GM18870 (cell line): ENCODE results near the gene CCDC174.

Experiments used
- ATAC-seq: cut with Tn5 transposase; IDR thresholded peaks from one replicate; pipeline ENCODE4 v1.9.1; 2021; ENCODE audit warnings: moderate library complexity; ENCODE audit not compliant: unreplicated experiment

CCDC174 gene

GRCh38 chr3:14624498-14624897 lies 27.1 kb upstream of the CCDC174 start:
- no peak for ATAC-seq

DNA sequence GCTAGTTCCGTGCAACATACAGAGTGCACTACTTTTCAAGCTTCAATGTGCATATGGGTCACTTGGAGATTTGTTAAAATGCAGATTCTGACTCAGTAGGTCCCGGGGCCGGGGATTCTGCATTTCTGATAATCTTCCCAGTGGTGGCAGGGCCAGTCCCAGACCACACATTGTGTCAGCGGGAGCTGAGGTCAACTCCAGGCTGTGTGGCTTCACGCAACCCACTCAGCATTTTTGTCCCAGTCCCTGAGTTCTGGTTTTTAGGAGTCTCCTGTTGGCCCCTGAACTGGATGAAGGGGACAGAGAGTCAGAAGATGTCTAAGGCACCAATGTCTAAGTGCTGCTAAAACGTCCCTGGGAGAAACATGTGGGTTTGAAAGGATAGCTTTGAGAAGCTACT lies 26.1 kb upstream of the CCDC174 start:
- ATAC-seq, result no peak

GRCh38 chr3:14627815-14628214 lies 23.7 kb upstream of the CCDC174 start:
- ATAC-seq, result no peak

GRCh38 chr3:14628406-14628805 lies 23.2 kb upstream of the CCDC174 start:
- no peak for ATAC-seq

- no peak for ATAC-seq
Measured at GRCh38 chr3:14630404-14631100, 21.0 kb upstream of the CCDC174 start.

DNA sequence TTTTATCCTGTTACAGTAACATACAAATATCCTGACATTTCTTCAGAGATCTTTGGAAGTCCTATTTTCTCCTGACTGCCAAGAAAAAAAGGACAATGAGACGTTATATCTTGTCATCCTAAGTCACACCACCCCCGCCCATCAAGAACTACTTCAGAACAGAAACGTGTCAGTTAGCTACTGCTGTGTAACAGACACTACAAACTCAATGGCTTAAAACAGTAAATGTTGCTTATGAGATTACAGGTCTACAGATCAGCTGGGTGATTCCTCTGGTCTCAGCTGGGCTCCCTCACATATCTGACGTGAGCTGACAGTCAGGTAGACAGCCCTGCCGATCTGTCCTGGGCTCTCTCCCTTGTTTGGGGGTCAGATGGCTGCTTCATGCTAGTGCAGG lies 20.5 kb upstream of the CCDC174 start:
- ATAC-seq, result no peak

GRCh38 chr3:14631687-14632441 lies 19.7 kb upstream of the CCDC174 start:
- no peak for ATAC-seq

- ATAC-seq, result no peak
Measured at GRCh38 chr3:14632442-14632930, 19.1 kb upstream of the CCDC174 start.

GRCh38 chr3:14633417-14633816 lies 18.1 kb upstream of the CCDC174 start:
- no peak for ATAC-seq

DNA sequence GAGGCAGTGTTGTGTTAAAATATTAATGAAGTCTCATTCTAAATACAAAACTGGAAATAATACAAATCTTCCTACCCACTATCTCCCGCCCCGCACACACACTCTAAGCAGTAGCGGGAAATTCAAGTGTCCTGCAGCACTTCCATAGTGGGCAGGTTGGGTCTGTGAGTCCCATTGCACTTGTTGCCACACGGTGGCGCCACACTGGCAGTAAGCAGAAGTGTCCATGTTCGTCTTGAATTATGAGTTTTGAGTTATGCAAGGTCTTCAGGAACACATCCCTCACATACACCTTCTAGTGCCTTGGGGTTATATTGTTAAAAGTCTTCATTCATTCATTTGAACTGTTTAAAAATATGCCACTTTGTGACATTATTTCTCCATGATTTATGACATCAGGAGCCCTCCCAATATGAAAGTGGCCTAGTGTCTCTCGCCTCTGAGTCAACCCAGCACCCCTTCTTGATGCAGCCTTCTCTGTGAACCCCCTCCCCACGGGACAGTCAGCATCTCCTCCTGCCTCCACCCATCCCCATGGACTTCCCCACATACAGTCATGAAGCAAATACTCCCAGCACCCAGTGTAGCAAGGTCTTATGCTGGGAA lies 17.6 kb upstream of the CCDC174 start:
- no peak for ATAC-seq

GRCh38 chr3:14634763-14635400 lies 16.7 kb upstream of the CCDC174 start:
- ATAC-seq, result no peak

DNA sequence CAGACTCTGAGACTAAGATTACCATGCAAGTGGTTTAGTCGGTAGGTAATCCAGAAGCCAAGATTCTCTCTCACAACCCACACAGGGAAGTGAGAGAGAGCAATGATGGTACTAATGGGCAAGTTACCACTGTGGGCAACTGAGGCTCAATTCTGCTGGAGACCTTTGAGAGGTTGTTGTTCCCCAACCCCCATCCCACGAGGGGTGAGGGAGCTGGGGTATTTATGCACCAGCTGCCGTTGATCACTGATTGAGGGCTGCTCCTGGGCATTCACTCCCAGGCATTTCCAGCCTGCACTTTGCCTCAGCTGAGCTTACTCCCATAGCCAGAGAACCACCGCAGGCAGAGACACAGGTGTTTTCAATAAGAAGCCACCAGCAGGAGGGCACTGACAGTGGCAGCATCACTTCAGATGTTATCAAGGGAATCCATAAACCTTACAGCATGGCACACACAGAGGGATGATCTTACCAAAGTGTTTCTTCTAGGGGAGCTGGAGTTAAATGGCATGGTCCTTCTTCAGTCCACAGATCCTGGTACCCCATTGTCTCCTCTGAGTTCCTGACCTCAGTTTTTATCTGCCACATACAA lies 15.0 kb upstream of the CCDC174 start:
- ATAC-seq, result no peak

DNA sequence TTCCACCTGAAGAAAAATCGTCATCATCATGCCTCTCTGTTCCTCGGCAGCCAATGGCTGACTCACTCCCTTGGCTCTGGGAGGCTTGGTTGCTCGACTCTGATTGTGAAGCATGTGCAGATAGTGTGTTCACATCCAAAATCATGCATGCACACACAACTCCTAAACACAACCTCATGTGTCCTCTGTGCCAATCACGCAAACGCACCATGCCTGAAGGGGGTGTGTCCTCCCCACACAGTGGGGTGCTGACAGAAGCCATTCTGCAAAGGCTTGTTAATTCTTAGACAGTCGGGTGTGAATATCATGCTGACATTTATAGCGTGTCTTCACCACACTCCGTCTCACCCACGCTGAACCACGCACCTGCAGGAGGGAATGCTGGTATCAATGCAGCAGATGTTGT lies 11.4 kb upstream of the CCDC174 start:
- no peak for ATAC-seq

- ATAC-seq, result no peak
Measured at GRCh38 chr3:14640734-14641133, 10.8 kb upstream of the CCDC174 start.

- no peak for ATAC-seq
Measured at GRCh38 chr3:14641346-14641745, 10.2 kb upstream of the CCDC174 start.

DNA sequence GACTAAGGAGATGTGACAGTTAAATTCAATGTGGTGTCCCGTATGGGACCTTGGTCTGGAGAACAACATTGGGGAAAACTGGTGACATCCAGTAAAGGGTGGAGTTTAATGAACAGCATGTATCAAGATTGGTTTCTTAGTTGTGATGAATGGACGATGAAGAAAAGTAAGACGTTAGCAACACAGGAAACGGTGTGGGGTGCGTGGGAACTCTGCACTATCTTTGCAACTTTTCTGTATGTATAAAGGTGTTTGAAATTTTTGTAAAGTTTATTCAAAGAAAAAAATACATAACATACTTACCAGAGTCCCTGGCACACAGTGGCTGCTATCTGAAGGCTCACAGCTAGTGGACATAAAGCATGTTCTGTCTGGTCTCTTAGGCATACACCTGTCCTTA lies 6.1 kb upstream of the CCDC174 start:
- ATAC-seq, result no peak

DNA sequence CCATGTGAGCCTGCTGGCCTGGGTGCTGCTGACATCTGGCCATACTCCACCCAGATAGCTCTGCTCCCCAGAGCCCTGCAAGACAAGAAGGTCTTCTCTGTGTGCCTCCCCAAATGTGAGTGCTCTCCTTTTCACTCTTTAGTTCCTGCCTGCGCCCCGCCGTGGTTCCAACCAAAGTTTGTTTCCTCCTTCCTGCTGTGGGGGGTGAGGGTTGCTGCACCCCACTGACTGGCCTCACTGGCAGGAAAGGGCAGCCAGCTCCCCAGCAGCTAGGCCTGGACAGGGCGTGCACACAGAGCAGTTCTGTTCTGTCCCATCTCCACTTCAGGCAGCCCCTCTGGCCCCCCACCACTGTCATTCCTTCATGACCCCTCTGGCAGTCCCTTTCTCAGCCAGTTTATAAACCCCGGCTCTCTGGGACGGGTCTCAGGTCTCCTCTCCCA lies 5.4 kb upstream of the CCDC174 start:
- ATAC-seq, result no peak

GRCh38 chr3:14646589-14647413 lies 4.8 kb upstream of the CCDC174 start:
- ATAC-seq, result no peak

DNA sequence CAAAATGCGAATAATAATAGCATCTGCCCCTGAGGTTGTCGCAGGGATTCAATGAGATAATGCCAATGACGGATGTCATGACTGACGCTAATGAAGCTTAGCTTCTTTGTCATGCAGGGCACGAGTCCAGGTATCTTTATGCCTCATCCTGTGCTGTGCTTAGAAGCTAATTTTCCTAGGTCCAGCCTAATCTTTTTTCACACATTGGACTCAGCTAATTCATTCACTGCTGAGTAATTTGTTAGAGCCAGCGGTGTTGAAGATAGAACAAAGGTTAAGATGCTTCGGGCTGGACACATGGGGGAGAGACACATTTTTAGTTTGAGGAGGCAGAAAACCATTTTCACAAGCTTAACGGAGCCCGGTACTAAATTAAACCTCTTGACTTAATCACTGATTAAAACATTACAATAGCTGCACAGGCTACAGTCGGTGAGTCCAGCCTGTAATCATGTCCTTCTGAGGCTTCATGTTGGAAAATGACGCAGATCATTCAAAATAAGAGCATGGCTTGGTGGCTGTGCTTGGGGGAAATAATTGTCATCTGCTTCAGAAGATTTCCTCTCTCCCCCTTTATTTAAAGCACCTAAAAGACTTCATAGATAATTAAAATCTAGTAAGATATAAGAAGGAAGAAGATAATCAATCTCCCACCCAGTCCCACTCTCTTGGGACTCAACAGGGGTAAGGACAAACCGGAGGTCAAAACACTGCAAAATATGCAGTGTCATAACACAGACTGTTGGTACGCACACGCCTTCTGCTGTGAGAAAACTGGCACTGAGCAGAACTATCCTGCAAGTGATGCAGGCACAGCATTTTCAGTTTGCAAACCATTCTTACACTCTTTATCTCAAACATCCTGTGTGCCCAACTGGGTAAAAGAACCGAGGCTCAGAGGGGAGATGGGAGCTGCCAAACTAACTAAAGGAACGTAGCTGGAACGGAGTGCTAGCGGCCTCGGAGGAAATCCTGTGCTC lies 3.3 kb upstream of the CCDC174 start:
- ATAC-seq, result no peak
